VCaP (cell line): ENCODE measurements around the gene ARFGEF2.

Experiments used
- H3K27ac ChIP-seq: fragments of 450-650 bp; 2 replicates; pipeline ENCODE4 v1.5.1; 2017
- CTCF ChIP-seq: fragments of 450-650 bp; conservative IDR thresholded peaks from 2 replicates; pipeline ENCODE4 v1.5.1; 2017; ENCODE audit warnings: mild to moderate bottlenecking, moderate library complexity

The ARFGEF2 gene

GRCh38 chr20:48940170-48940569 lies 18.7 kb downstream of the ARFGEF2 start:
- H3K27ac ChIP-seq, result no peak overlapping the region
- TF ChIP-seq CTCF, result no peak

GRCh38 chr20:48941467-48941866 lies 20.0 kb downstream of the ARFGEF2 start:
- TF ChIP-seq CTCF, result no peak
- H3K27ac ChIP-seq, result no peak overlapping the region

GRCh38 chr20:48942730-48943129 lies 21.2 kb downstream of the ARFGEF2 start:
- no peak overlapping the region for H3K27ac ChIP-seq
- no peak for TF ChIP-seq CTCF

- TF ChIP-seq CTCF, result no peak
- peak overlapping the region; percentile 84 for H3K27ac ChIP-seq
Observed at GRCh38 chr20:48944663-48945297, 23.3 kb downstream of the ARFGEF2 start.

GRCh38 chr20:48945840-48946514 lies 24.5 kb downstream of the ARFGEF2 start:
- peak overlapping the region; percentile 84 for H3K27ac ChIP-seq

GRCh38 chr20:48948612-48949011 lies 27.1 kb downstream of the ARFGEF2 start:
- no peak overlapping the region for H3K27ac ChIP-seq
- TF ChIP-seq CTCF, result no peak

More at GRCh38 chr20:48945840-48946514, 24.5 kb downstream of the ARFGEF2 start:
- no peak for TF ChIP-seq CTCF

GRCh38 chr20:48949304-48950170 lies 28.0 kb downstream of the ARFGEF2 start:
- H3K27ac ChIP-seq, result no peak overlapping the region

More at GRCh38 chr20:48949304-48950170, 28.0 kb downstream of the ARFGEF2 start:
- no peak for TF ChIP-seq CTCF
